ENCODE results near the gene STXBP5. TPM values are rescaled to one million over a fixed set of nuclear protein-coding genes. Genes with fewer than 3 reads are reported as not detected.

Gene STXBP5
- total and polyA plus RNA-seq, 2 donors (not counting 1 experiment from before 2014, with no cell fraction given), result 4.6 to 24.1 TPM

- no peaks in the 10 kb centered on the region for H3K79me2 ChIP-seq (ENCODE audit: control insufficient read depth, insufficient read depth, low read length)
- no peak overlapping the region for H3K9ac ChIP-seq (ENCODE audit: low read length)
- no peaks in the 10 kb centered on the region for H3K27me3 Mint-ChIP-seq
- H3K36me3 ChIP-seq (replicated peaks in 1 of 2; ENCODE audit: control extremely low read depth in 1 of 2, control insufficient read depth in 1 of 2, extremely low read depth in 1 of 2, insufficient read depth in 2 of 2, low read length in 1 of 2), result peaks cover 5 to 8% of the 10 kb centered on the region in 2 experiments
- WGBS (ENCODE audit: insufficient coverage), result no CpG with 5 or more reads among the region's 2 CpGs
- ChIA-PET POLR2A (no interaction called here), CTCF (interaction anchor here (2.4 kb wide), 1 partner anchor 12 kb away, joined by 5 read pairs; no protein-coding TSS in a partner anchor)
- H3K9me3 Mint-ChIP-seq (ENCODE audit: insufficient read depth), result no peaks in the 10 kb centered on the region
- H4K20me1 ChIP-seq (ENCODE audit: control insufficient read depth, insufficient read depth, low read length, poor library complexity, severe bottlenecking), result no peaks in the 10 kb centered on the region
- TF ChIP-seq EZH2 (IDR thresholded peaks at IDR 0.05; ENCODE audit: borderline replicate concordance, insufficient read depth, low read depth, low read length, poor library complexity, severe bottlenecking) (no peak), CTCF (IDR thresholded peaks at IDR 0.05) (no peak)
- H3K9me3 ChIP-seq (ENCODE audit: control extremely low read depth in 1 of 3, control insufficient read depth in 2 of 3, insufficient read depth in 1 of 3, low read length in 2 of 3), result no peaks in the 10 kb centered on the region
- H3K4me1 ChIP-seq (ENCODE audit: control insufficient read depth in 2 of 2, insufficient read depth in 2 of 2, low read length in 2 of 2), result no peaks in the 10 kb centered on the region
- no peak overlapping the region for H3K27ac ChIP-seq (ENCODE audit: low read length in 2 of 2)
- no peaks in the 10 kb centered on the region for H3K4me1 Mint-ChIP-seq
- no peak overlapping the region for H3K4me3 Mint-ChIP-seq
- intact Hi-C loops (cut with micrococcal nuclease), result no loop called here
- DNase-seq, result no peak
- H3K27me3 ChIP-seq (replicated peaks in 1 of 4; ENCODE audit: control extremely low read depth in 1 of 4, control insufficient read depth in 3 of 4, insufficient read depth in 4 of 4, low read length in 3 of 4), result no peaks in the 10 kb centered on the region
- H3K4me2 ChIP-seq (replicated peaks; ENCODE audit: low read depth, low read length, poor library complexity, severe bottlenecking), result no peak overlapping the region
- no peak overlapping the region for H2AFZ ChIP-seq (ENCODE audit: insufficient read depth, low read depth, low read length, poor library complexity, severe bottlenecking)
- no peak overlapping the region for H3K4me3 ChIP-seq (ENCODE audit: control extremely low read depth in 1 of 5, extremely low read depth in 1 of 5, insufficient read depth in 1 of 5, low read depth in 2 of 5, low read length in 4 of 5)
- H3K27ac Mint-ChIP-seq, result no peak overlapping the region
- no peak for ATAC-seq (ENCODE audit: low read depth)
Observed at GRCh38 chr6:147384029-147384428, 179.8 kb downstream of the STXBP5 start.

- Histone ChIP-seq H3K79me2 (ENCODE audit: control insufficient read depth, insufficient read depth, low read length) (no peaks in the 10 kb centered on the region), H3K27ac (ENCODE audit: low read length in 2 of 2) (no peak overlapping the region), H3K4me2 (replicated peaks; ENCODE audit: low read depth, low read length, poor library complexity, severe bottlenecking) (no peak overlapping the region), H3K27me3 (replicated peaks in 1 of 4; ENCODE audit: control extremely low read depth in 1 of 4, control insufficient read depth in 3 of 4, insufficient read depth in 4 of 4, low read length in 3 of 4) (no peaks in the 10 kb centered on the region), H3K9ac (ENCODE audit: low read length) (no peak overlapping the region), H3K4me3 (ENCODE audit: control extremely low read depth in 1 of 5, extremely low read depth in 1 of 5, insufficient read depth in 1 of 5, low read depth in 2 of 5, low read length in 4 of 5) (no peak overlapping the region), H4K20me1 (ENCODE audit: control insufficient read depth, insufficient read depth, low read length, poor library complexity, severe bottlenecking) (no peaks in the 10 kb centered on the region), H3K9me3 (ENCODE audit: control extremely low read depth in 1 of 3, control insufficient read depth in 2 of 3, insufficient read depth in 1 of 3, low read length in 2 of 3) (no peaks in the 10 kb centered on the region), H3K36me3 (replicated peaks in 1 of 2; ENCODE audit: control extremely low read depth in 1 of 2, control insufficient read depth in 1 of 2, extremely low read depth in 1 of 2, insufficient read depth in 2 of 2, low read length in 1 of 2) (peaks cover 2 to 8% of the 10 kb centered on the region in 2 experiments), H2AFZ (ENCODE audit: insufficient read depth, low read depth, low read length, poor library complexity, severe bottlenecking) (no peak overlapping the region), H3K4me1 (ENCODE audit: control insufficient read depth in 2 of 2, insufficient read depth in 2 of 2, low read length in 2 of 2) (no peaks in the 10 kb centered on the region)
- H3K4me3 Mint-ChIP-seq, result no peak overlapping the region
- no peaks in the 10 kb centered on the region for H3K9me3 Mint-ChIP-seq (ENCODE audit: insufficient read depth)
- ATAC-seq (ENCODE audit: low read depth), result no peak
- TF ChIP-seq CTCF (IDR thresholded peaks at IDR 0.05) (no peak), EZH2 (IDR thresholded peaks at IDR 0.05; ENCODE audit: borderline replicate concordance, insufficient read depth, low read depth, low read length, poor library complexity, severe bottlenecking) (no peak)
- intact Hi-C loops (cut with micrococcal nuclease), result no loop called here
- no peak overlapping the region for H3K27ac Mint-ChIP-seq
- ChIA-PET CTCF (no interaction called here), POLR2A (no interaction called here)
- WGBS (ENCODE audit: insufficient coverage), result 100% methylated on average over 3 of the region's 6 CpGs
- H3K27me3 Mint-ChIP-seq, result no peaks in the 10 kb centered on the region
- H3K4me1 Mint-ChIP-seq, result no peaks in the 10 kb centered on the region
- no peak for DNase-seq
Observed at GRCh38 chr6:147384737-147385710, 180.8 kb downstream of the STXBP5 start.
